ENCODE results near the gene SETD1B.

GRCh38 chr12:121787063-121788025, 16.5 kb upstream of the SETD1B start:
- no peak for TF ChIP-seq EZH2phosphoT487 (IDR thresholded peaks at IDR 0.05; ENCODE audit: borderline replicate concordance)
- TF ChIP-seq, protein P1, sequence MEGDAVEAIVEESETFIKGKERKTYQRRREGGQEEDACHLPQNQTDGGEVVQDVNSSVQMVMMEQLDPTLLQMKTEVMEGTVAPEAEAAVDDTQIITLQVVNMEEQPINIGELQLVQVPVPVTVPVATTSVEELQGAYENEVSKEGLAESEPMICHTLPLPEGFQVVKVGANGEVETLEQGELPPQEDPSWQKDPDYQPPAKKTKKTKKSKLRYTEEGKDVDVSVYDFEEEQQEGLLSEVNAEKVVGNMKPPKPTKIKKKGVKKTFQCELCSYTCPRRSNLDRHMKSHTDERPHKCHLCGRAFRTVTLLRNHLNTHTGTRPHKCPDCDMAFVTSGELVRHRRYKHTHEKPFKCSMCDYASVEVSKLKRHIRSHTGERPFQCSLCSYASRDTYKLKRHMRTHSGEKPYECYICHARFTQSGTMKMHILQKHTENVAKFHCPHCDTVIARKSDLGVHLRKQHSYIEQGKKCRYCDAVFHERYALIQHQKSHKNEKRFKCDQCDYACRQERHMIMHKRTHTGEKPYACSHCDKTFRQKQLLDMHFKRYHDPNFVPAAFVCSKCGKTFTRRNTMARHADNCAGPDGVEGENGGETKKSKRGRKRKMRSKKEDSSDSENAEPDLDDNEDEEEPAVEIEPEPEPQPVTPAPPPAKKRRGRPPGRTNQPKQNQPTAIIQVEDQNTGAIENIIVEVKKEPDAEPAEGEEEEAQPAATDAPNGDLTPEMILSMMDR (conservative IDR thresholded peaks at IDR 0.05; ENCODE audit: low read length) = no peak
